GM23248 (cell line): ENCODE measurements around the gene ENAH. TPM values are rescaled to one million over a fixed set of nuclear protein-coding genes. Genes with fewer than 3 reads are reported as not detected.
A peak's percentile ranks its signal among the peaks of the same experiment; 100 is the strongest.

Experiments used
- DNase-seq: peaks from one replicate; pipeline ENCODE4 v3.0.0-alpha.2; 2015
- H2AFZ ChIP-seq: fragments of 200-600 bp; sonication (generic); 2 replicates; pipeline ENCODE4 v1.6.1; 2016; ENCODE audit warnings: antibody characterized with exemption
- H3F3A ChIP-seq: fragments of 200-600 bp; sonication (generic); 2 replicates; pipeline ENCODE4 v1.6.1; 2016; ENCODE audit warnings: mild to moderate bottlenecking, antibody characterized with exemption, mixed run types; ENCODE audit not compliant: insufficient read depth
- H3K27ac ChIP-seq: fragments of 200-600 bp; sonication (generic); 2 replicates; pipeline ENCODE4 v1.5.1; 2016; ENCODE audit warnings: mild to moderate bottlenecking
- H3K27me3 ChIP-seq: fragments of 200-600 bp; sonication (generic); replicated peaks from 2 replicates; pipeline ENCODE4 v1.6.1; 2016; ENCODE audit warnings: mild to moderate bottlenecking; ENCODE audit not compliant: insufficient read depth
- H3K36me3 ChIP-seq: fragments of 200-600 bp; sonication (generic); 2 replicates; pipeline ENCODE4 v1.6.1; 2016; ENCODE audit warnings: low read depth, mild to moderate bottlenecking
- H3K4me1 ChIP-seq: fragments of 200-600 bp; sonication (generic); 2 replicates; pipeline ENCODE4 v1.6.1; 2016; ENCODE audit warnings: mild to moderate bottlenecking; ENCODE audit not compliant: insufficient read depth
- H3K4me2 ChIP-seq: fragments of 200-600 bp; sonication (generic); one replicate; pipeline ENCODE4 v1.6.1; 2016; ENCODE audit warnings: mild to moderate bottlenecking; ENCODE audit not compliant: unreplicated experiment
- H3K4me3 ChIP-seq: fragments of 200-600 bp; sonication (generic); 2 replicates; pipeline ENCODE4 v1.5.1; 2016; ENCODE audit warnings: mild to moderate bottlenecking
- H3K79me2 ChIP-seq: fragments of 200-600 bp; sonication (generic); 2 replicates; pipeline ENCODE4 v1.6.1; 2016; ENCODE audit warnings: mild to moderate bottlenecking; ENCODE audit not compliant: insufficient read depth
- H3K9ac ChIP-seq: fragments of 200-600 bp; sonication (generic); 2 replicates; pipeline ENCODE4 v1.6.1; 2016; ENCODE audit warnings: mild to moderate bottlenecking
- H3K9me2 ChIP-seq: fragments of 200-600 bp; sonication (generic); 2 replicates; pipeline ENCODE4 v1.6.1; 2016; ENCODE audit warnings: mixed run types, mild to moderate bottlenecking, moderate library complexity; ENCODE audit not compliant: insufficient read depth
- H3K9me3 ChIP-seq: fragments of 200-600 bp; sonication (generic); one replicate; pipeline ENCODE4 v1.6.1; 2017; ENCODE audit warnings: low read depth
- H4K20me1 ChIP-seq: fragments of 200-600 bp; sonication (generic); 2 replicates; pipeline ENCODE4 v1.6.0; 2016; ENCODE audit not compliant: insufficient read depth
- EZH2 ChIP-seq: fragments of 200-600 bp; sonication (generic); IDR thresholded peaks from 2 replicates; pipeline ENCODE4 v1.6.1; 2018; ENCODE audit warnings: antibody characterized with exemption, mild to moderate bottlenecking; ENCODE audit not compliant: insufficient read depth, poor library complexity, severe bottlenecking
- EZH2phosphoT487 ChIP-seq: fragments of 200-600 bp; sonication (generic); IDR thresholded peaks from 2 replicates; pipeline ENCODE4 v1.6.1; 2018; ENCODE audit warnings: antibody characterized with exemption, moderate library complexity, mild to moderate bottlenecking, low read depth; ENCODE audit not compliant: insufficient read depth
- WGBS, 2 experiments: methylation state at CpG; one replicate each; pipeline ENCODE4 v1.1.6; 2015 to 2017; ENCODE audit warnings: low lambda C conversion rate in 2 of 2, low coverage in 1 of 2; ENCODE audit errors: missing lambda C conversion rate in 2 of 2; 5-methylcytosine and 5-hydroxymethylcytosine counted together
- in situ Hi-C: fragments of 300-500 bp; cut with MboI; formaldehyde crosslinking; loops from 2 replicates; pipeline ENCODE4 v1.15.0; 2020
- polyA plus RNA-seq: library from polyadenylated mRNA; unstranded; fragments of >200 nt; fragmentation: Nextera tagmentation; extraction: Ambion mirVana; gene quantifications from 2 replicates; pipeline ENCODE4 v1.2.1, GENCODE V29; 2016
- total RNA-seq: library from RNA; depleted of rRNA; stranded (reverse); fragments of >200 nt; shearing (Covaris generic); gene quantifications from 2 replicates; pipeline ENCODE4 v1.2.3, GENCODE V29; 2014

ENAH gene
- total and polyA plus RNA-seq, 2 experiments from 2014 or later, result 40.1 to 125 TPM

GRCh38 chr1:225504776-225505175, 148.1 kb downstream of the ENAH start:
- peaks cover 43% of the 10 kb centered on the region for H3K36me3 ChIP-seq

DNA sequence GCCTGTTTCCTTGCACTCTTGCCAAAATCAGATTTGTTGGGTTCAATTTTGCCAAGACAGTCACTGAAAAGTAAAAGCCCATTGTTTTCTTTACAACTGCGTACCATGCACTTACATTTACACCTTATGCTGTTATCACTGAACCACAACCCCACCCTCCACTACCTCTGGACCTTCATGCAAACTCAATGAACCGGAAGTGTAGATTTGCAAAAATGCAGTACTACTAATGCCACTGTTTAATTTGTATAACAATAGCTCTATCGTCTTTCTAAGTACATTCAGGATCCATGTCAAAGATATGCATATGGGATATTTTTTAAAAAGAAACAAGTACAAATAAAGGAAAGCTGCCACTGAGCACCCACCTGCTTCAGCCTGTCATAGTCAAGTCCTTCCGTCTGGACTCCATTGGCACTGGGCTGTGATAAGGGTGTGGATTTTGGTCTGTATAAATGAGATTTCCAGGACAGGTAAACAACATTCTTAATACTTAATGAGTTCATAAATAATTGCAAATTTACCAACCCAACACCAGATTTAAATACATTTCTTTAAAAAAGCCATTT, 152.2 kb downstream of the ENAH start:
- 0 out of 2 replicates have a peak, but pooled peaks cover 8% of the 10 kb centered on the region for H3K79me2 ChIP-seq
- no peak overlapping the region for H3K9ac ChIP-seq
- no peaks in the 10 kb centered on the region for H4K20me1 ChIP-seq
- WGBS, 2 experiments, result 98% methylated on average over 4 of the region's 4 CpGs
- H3K9me3 ChIP-seq, result no peaks in the 10 kb centered on the region
- H3K9me2 ChIP-seq, result no peaks in the 10 kb centered on the region
- DNase-seq, result no peak
- peaks cover 35% of the 10 kb centered on the region for H3F3A ChIP-seq
- no peak overlapping the region for H3K4me3 ChIP-seq
- peaks cover 8% of the 10 kb centered on the region for H3K4me1 ChIP-seq
- no peak overlapping the region for H3K4me2 ChIP-seq
- TF ChIP-seq EZH2 (no peak), EZH2phosphoT487 (no peak)
- H3K27me3 ChIP-seq, result no peaks in the 10 kb centered on the region
- peaks cover 51% of the 10 kb centered on the region for H3K36me3 ChIP-seq
- H2AFZ ChIP-seq, result no peak overlapping the region
- in situ Hi-C loops, result no loop called here
- no peak overlapping the region for H3K27ac ChIP-seq

More at GRCh38 chr1:225504776-225505175, 148.1 kb downstream of the ENAH start:
- peaks cover 3% of the 10 kb centered on the region; the same call in 1 of the 2 replicates for H4K20me1 ChIP-seq
- H3K4me3 ChIP-seq, result no peak overlapping the region
- H3K79me2 ChIP-seq, result 0 out of 2 replicates have a peak, but pooled peaks cover 14% of the 10 kb centered on the region
- no peak overlapping the region for H3K9ac ChIP-seq
- no peaks in the 10 kb centered on the region for H3K9me2 ChIP-seq
- no peak overlapping the region for H2AFZ ChIP-seq
- no peaks in the 10 kb centered on the region for H3K9me3 ChIP-seq
- H3F3A ChIP-seq, result peaks cover 36% of the 10 kb centered on the region
- TF ChIP-seq EZH2phosphoT487, result no peak
- TF ChIP-seq EZH2, result no peak
- no peak for DNase-seq
- in situ Hi-C loops, result no loop called here
- no peak overlapping the region for H3K4me2 ChIP-seq
- 97 to 98% methylated on average over 2 of the region's 2 CpGs for WGBS, 2 experiments
- peaks cover 21% of the 10 kb centered on the region for H3K4me1 ChIP-seq
- H3K27ac ChIP-seq, result no peak overlapping the region
- H3K27me3 ChIP-seq, result no peaks in the 10 kb centered on the region

DNA sequence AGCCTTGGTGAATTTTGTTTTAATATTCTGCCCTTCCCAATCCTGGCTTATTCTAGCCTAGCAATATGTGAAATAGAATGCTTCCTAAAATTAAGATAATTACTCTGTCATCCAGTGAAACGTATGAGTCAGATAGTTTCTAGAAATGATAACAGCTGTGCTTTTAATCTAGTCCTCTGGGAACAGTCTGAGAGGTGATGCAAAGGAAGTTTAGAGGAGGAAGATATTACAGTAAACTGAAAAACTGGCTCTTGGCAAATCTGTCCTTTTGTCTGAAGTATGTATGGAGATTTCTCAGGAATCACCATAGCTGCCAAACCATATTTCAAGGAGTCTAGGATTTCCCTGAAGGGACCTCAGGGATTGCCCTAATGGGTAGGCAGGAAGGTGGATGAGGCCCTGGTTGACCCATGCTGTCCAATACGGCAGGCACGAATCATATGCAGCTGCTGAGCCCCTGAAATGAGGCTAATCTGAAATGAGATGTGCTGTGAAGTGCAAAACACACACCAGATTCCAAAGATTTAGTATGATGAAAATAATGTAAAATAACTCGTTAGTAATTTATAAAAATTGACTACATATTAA, 154.3 kb downstream of the ENAH start:
- H3K27ac ChIP-seq, result peak overlapping the region; percentile 42

DNA sequence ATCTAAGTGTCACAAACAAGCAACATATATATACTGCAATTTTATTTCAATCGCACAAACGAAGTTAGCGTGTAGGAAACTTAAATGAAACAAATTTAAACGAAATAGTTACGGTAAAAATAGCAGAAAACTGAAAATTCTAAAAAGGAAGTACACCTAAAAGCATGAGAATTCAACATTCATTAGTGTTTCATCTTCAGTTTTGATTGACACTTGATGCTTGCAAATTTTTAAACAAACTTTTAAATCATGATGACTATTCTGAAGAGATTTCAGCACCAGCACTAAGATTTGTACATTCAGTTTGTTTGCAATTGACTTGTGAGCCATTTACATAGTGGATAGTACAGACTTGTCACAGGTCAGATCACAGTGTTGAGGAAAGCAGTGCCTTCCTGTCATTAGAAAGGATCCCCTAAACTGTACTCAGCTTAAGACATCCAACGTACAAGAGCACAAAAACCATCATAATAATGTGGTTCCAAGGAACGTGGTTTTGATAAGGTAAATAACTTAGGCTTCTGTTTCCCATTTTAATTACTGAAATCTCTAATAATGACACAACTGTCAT, 158.0 kb downstream of the ENAH start:
- WGBS, 2 experiments, result 83 to 86% methylated on average over 7 of the region's 7 CpGs
- H3K9ac ChIP-seq, result no peak overlapping the region
- H3K4me2 ChIP-seq, result no peak overlapping the region
- no peaks in the 10 kb centered on the region for H3K27me3 ChIP-seq
- H3K4me3 ChIP-seq, result no peak overlapping the region
- no peak overlapping the region for H2AFZ ChIP-seq
- no peaks in the 10 kb centered on the region for H3K79me2 ChIP-seq
- H3K36me3 ChIP-seq, result peaks cover 37% of the 10 kb centered on the region
- in situ Hi-C loops, result no loop called here
- peaks cover 8% of the 10 kb centered on the region for H3K4me1 ChIP-seq
- H4K20me1 ChIP-seq, result no peaks in the 10 kb centered on the region
- H3K27ac ChIP-seq, result no peak overlapping the region
- no peak for DNase-seq
- TF ChIP-seq EZH2phosphoT487 (no peak), EZH2 (no peak)
- H3F3A ChIP-seq, result peaks cover 19% of the 10 kb centered on the region
- H3K9me3 ChIP-seq, result no peaks in the 10 kb centered on the region
- no peaks in the 10 kb centered on the region for H3K9me2 ChIP-seq

More for the DNA sequence above, 154.3 kb downstream of the ENAH start:
- H3K36me3 ChIP-seq, result peaks cover 46% of the 10 kb centered on the region
- no peak overlapping the region for H3K4me2 ChIP-seq
- no peak overlapping the region for H3K9ac ChIP-seq
- no peaks in the 10 kb centered on the region for H3K27me3 ChIP-seq
- 65 to 67% methylated on average over 4 of the region's 4 CpGs for WGBS, 2 experiments
- no peaks in the 10 kb centered on the region for H3K9me3 ChIP-seq
- in situ Hi-C loops, result no loop called here
- H3K4me3 ChIP-seq, result no peak overlapping the region
- H3K4me1 ChIP-seq, result peaks cover 8% of the 10 kb centered on the region
- H3K9me2 ChIP-seq, result no peaks in the 10 kb centered on the region
- TF ChIP-seq EZH2phosphoT487, result no peak
- no peak for TF ChIP-seq EZH2
- 0 out of 2 replicates have a peak, but pooled peaks cover 8% of the 10 kb centered on the region for H3K79me2 ChIP-seq
- H3F3A ChIP-seq, result peaks cover 34% of the 10 kb centered on the region
- no peak overlapping the region for H2AFZ ChIP-seq
- DNase-seq, result peak; percentile 69
- H4K20me1 ChIP-seq, result no peaks in the 10 kb centered on the region
